Measurements from ENCODE around the gene MYL3.
A peak's percentile ranks its signal among the peaks of the same experiment; 100 is the strongest.

The MYL3 gene

GRCh38 chr3:46864061-46864881, 1.0 kb upstream of the MYL3 start:
- DNase-seq: no peak

DNA sequence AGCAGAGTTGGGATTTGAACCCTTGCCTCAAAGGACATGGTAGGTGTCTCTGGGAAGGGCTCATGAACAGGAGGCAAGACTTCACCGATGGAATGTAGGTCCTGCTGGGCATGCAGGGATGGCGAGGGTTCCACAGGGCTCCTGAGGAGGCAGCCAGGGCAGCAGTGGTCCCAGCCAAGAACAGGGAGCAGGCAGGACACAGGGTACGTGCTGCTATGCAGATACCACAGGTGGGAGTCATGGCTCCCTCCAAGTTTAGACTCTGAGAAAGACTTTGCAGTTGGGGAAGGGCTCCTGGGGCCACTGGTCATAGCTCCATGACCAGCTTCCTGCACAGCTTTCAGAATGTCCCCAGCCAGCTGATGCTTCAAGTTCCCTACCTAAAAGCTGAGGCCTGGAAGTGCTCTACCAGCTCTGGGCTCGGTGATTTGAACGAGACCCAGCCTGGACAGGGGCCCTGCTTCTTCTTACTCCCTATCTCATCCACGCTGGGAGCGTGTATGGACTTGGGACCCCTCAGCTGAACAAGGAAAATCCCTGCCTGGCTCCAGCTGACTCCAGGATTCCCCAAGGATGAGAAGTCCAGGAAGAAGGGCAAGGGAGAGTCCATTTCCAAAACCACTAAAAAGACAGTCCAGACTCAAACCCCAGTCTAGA, 747 bp downstream of the MYL3 start:
- no peak for DNase-seq

GRCh38 chr3:46861605-46862368, 1.5 kb downstream of the MYL3 start:
- no peak for DNase-seq

DNA sequence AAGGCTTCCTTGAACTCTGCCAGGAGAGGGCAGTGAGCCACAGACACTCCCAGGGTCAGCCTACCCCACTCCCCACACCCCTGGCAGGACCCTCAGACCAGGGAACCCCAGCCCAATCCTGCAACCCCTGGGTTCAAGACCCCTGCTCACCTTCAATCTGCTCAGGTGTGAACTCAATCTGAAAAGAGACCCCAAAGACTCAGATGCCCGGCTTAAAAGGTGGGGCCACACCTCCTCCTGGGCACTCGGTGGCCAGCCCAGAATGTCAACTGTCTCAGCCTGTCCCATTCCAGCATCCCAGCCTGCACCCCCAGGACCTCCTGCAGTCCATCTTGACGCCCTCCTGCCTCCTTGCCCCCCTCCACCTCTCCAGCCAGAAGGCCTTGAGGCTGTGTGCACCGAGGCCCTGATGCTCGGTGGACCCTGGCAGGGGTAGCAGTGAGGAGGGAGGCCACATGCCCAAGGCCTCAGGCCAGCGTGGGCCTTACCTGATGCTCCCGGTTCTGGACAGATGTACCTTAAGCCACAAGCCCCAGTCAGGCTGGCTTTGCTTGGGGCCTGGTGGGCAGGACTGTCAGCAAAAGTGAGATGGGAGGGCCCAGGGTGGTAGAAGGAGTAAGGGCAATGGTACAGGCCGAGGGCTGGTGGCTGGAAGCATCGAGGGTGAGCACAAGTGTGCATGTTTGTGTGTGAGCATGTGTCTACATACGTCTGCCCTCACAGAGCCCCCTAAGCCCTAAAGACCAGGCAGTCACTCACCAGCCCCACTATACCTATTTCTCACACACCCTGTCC, 2.2 kb downstream of the MYL3 start:
- no peak for DNase-seq

DNA sequence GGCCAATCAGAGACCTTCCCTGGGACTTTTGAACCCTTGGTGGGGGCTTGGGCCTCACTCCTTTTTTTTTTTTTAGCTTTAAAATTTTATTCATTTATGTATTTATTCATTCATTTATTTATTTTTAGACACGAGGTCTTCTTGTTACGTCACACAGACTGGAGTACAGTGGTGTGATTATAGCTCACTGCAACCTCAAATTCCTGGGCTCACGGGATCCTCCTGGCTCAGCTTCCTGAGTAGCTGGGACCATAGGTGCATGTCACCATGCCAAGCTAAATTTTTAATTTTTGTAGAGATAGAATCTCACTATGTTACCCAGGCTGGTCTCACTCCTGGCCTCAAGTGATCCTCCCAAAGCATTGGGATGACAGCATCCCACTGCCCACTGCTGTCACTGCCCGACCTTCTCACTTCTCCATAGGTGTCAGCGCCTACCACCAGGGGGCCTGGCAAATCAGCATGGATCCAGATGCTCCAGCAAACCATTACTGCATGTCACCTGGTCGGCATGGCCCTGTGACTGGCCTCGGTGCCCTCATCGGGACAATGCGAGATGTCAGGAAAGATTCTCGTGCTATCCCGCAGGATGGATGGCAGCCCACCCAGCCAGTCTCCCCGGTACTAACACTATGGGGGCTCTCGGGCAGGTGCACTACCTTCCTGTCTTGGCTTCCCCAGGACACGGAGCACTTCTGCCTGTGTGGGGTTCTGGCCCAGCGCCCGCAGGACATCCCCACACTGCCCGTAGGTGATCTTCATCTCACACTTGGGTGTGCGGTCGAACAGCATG, 3.0 kb downstream of the MYL3 start:
- peak in 1 of 2 experiments; percentile 49 for DNase-seq

GRCh38 chr3:46859001-46859710, 4.1 kb downstream of the MYL3 start:
- DNase-seq: no peak

DNA sequence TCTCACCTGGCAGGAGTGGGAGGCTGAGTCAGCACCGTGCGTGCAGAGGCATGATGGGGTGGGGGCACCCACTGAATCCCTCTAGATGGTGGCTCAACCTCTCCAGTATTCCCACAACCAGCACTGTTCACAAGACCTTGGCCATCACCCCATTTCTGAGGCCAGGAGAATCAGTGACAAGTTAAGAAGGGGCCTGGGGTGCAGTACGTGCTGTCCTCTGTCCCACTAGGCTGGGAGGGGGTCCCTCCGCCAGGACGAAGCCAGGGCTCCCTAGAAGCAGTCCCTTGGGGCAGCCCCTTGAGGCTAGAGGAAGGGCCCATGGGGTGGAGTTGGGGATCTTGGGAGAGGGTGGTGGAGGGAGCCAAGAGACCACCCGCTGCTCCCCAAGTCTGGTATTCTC, 4.8 kb downstream of the MYL3 start:
- DNase-seq: no peak

DNA sequence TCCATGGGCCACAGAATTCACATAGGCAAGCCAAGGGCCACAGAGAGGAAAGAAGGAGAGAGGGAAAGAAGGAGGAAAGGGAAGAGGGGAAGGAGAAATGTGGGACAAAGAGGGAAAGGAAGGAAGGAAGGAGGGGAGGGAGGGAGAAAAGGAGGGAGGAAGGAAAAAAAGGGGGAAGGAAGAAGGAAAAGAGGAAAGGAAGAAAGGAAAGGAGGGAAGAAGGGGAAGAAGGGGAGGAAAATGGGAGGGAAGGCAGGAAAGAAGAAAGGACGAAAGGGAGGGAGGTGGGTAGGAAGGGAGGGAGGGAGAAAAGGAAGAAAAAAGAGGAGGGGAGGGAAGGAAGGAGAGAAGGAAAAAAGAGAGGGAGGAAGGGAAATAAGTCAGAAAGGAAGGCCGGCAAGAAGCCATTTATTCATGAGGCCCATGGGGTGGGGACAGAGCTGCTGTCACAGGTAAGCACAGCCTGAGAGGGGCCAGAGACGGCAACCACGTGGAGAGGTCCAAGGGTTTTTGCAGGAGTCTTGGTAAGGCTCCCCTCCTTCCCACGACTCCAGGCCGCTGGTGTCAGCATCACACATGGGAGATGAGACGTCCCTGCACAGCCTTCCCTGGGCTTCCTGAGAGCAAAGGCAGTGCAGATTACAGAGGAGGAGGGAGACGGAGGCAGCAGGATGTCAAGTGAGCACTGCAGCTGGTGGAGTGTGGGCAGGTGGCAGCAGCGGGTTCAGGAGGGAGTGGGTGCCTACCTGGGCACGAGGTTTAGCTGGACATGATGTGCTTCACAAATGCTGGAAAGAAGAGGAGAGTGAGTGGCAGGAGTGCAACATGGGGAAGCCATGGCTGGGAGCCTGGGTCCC, 5.5 kb downstream of the MYL3 start:
- no peak for DNase-seq

- no peak for DNase-seq
Measured at GRCh38 chr3:46856576-46857471, 6.4 kb downstream of the MYL3 start.

GRCh38 chr3:46854555-46854991, 8.7 kb downstream of the MYL3 start:
- DNase-seq: no peak

DNA sequence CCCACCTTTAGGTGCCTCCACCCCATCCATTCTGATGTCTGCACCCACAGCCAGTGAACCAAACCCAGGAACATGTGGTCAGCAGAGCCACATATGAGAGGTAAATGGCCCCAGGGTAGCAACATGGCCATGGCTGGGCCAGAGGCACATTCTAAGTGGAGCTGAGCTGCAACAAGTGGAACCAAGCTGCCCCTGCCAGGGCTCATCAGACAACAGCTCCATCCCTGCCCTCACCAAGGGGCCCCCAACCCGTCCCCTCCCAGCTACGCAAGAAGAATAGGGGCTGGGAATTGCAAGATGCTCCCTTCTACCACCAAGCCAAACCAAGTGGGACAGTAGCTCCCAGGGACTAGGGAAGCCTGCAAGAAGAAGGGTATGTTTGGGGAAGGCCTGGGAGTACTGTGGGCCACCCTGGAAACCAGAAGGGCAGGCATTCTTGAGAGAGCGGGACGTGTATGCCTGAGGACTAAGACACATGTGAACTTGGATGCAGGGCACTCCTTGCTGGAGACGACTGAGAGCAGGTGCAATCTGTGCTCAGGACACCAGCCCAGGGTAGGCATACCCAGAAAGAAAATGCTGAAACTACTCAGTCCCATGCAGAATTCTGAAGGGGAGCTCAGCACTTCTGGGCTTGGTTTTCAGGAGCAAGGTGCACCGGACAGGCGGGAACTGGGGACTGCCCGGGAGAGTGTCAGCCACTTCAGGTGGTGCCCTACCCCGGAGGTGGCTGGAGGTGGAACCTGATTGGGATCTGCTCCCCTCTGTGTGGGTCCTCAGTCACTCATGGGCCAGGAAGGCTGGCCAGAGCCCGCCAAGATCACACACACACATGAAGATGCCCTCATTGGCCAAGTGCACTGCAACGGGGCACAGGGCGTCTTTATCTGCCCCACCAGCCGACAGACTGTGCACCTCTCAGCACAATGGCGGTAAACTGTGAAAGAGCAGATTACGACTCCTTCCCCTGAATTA, 9.5 kb downstream of the MYL3 start:
- DNase-seq: no peak

GRCh38 chr3:46852839-46853355, 10.3 kb downstream of the MYL3 start:
- no peak for DNase-seq

- DNase-seq: no peak
Measured at GRCh38 chr3:46852334-46852720, 10.9 kb downstream of the MYL3 start.

GRCh38 chr3:46851364-46852333, 11.6 kb downstream of the MYL3 start:
- DNase-seq: no peak

- no peak for DNase-seq
Measured at GRCh38 chr3:46850468-46850779, 12.8 kb downstream of the MYL3 start.

GRCh38 chr3:46849686-46850467, 13.4 kb downstream of the MYL3 start:
- DNase-seq: no peak

All from NCI-H526 (cell line).